Keratinocyte (primary cell): ENCODE measurements around the gene NBPF3. TPM values are rescaled to one million over a fixed set of nuclear protein-coding genes. Genes with fewer than 3 reads are reported as not detected.

ENCODE experiments used
- DNase-seq: peaks from one replicate; pipeline ENCODE4 v3.0.0-alpha.2; 2011; ENCODE audit warnings: low read depth, missing footprints, low spot score
- FAIRE-seq: peaks from 2 replicates; lab custom pipeline; 2011; peaks lifted over from hg19 to GRCh38; lab: Jason Lieb, UNC
- H2AFZ ChIP-seq: 2 replicates; pipeline ENCODE4 v1.6.0; 2012; ENCODE audit warnings: low read length, control low read depth, inconsistent platforms; ENCODE audit not compliant: control insufficient read depth
- H3K27ac ChIP-seq: 2 replicates; pipeline ENCODE4 v1.5.1; 2011; ENCODE audit warnings: low read length; ENCODE audit not compliant: control insufficient read depth, insufficient read depth
- H3K27me3 ChIP-seq: 3 replicates; pipeline ENCODE4 v1.6.0; 2011; ENCODE audit warnings: low read length; ENCODE audit not compliant: control insufficient read depth, insufficient read depth; ENCODE audit errors: extremely low read depth
- H3K36me3 ChIP-seq, 2 experiments: 2 replicates in 1 of 2; 3 replicates in 1 of 2; pipeline ENCODE4 v1.5.1; 2011; ENCODE audit warnings: low read length in 2 of 2, mild to moderate bottlenecking in 1 of 2; ENCODE audit not compliant: control insufficient read depth in 2 of 2, insufficient read depth in 2 of 2; ENCODE audit errors: extremely low read depth in 1 of 2
- H3K4me1 ChIP-seq: 3 replicates; pipeline ENCODE4 v1.5.1; 2011; ENCODE audit warnings: low read length; ENCODE audit not compliant: control insufficient read depth, insufficient read depth; ENCODE audit errors: extremely low read depth
- H3K4me2 ChIP-seq: 3 replicates; pipeline ENCODE4 v1.6.0; 2011; ENCODE audit warnings: low read depth, low read length; ENCODE audit not compliant: control insufficient read depth, insufficient read depth; ENCODE audit errors: extremely low read depth
- H3K4me3 ChIP-seq, 3 experiments: fragments of 200-600 bp in 1 of 3; sonication (generic) in 1 of 3; 2 replicates in 2 of 3; 3 replicates in 1 of 3; pipeline ENCODE4 v1.5.1; 2011 to 2016; ENCODE audit warnings: low read length in 3 of 3, mild to moderate bottlenecking in 3 of 3, control low read depth in 2 of 3, inconsistent platforms in 1 of 3, low read depth in 1 of 3, mixed read lengths in 1 of 3, mixed run types in 1 of 3, moderate library complexity in 1 of 3; ENCODE audit not compliant: control insufficient read depth in 2 of 3, insufficient read depth in 2 of 3; ENCODE audit errors: extremely low read depth in 1 of 3
- H3K79me2 ChIP-seq: 2 replicates; pipeline ENCODE4 v1.6.0; 2012; ENCODE audit warnings: low read length; ENCODE audit not compliant: control insufficient read depth, insufficient read depth
- H3K9ac ChIP-seq: 3 replicates; pipeline ENCODE4 v1.6.0; 2011; ENCODE audit warnings: low read length; ENCODE audit not compliant: control insufficient read depth, insufficient read depth; ENCODE audit errors: extremely low read depth
- H3K9me1 ChIP-seq: 3 replicates; pipeline ENCODE4 v1.6.0; 2011; ENCODE audit warnings: low read length; ENCODE audit not compliant: control insufficient read depth, insufficient read depth; ENCODE audit errors: extremely low read depth
- H3K9me3 ChIP-seq: 2 replicates; pipeline ENCODE4 v1.5.1; 2012; ENCODE audit warnings: low read depth, low read length; ENCODE audit not compliant: control insufficient read depth
- H4K20me1 ChIP-seq: 3 replicates; pipeline ENCODE4 v1.6.0; 2011; ENCODE audit warnings: low read length; ENCODE audit not compliant: control insufficient read depth, insufficient read depth; ENCODE audit errors: extremely low read depth
- EZH2 ChIP-seq: IDR thresholded peaks from one replicate; pipeline ENCODE4 v1.6.1; 2012; ENCODE audit warnings: inconsistent platforms, mild to moderate bottlenecking, low read length, moderate library complexity
- dilution Hi-C: fragments of 300-500 bp; cut with MboI; formaldehyde crosslinking; loops from one replicate; pipeline ENCODE4 v1.7.0; 2020; ENCODE audit warnings: low sequenced_read_pairs; ENCODE audit not compliant: extremely low pct_ligation_motif_present
- polyA plus RNA-seq, 5 experiments: library from polyadenylated mRNA; depleted of rRNA in 3 of 5; stranded (reverse) in 3 of 5; stranded (forward) in 1 of 5; unstranded in 1 of 5; fragments of >200 nt; gene quantifications; 1 replicate in 1 of 5; 2 replicates in 3 of 5; 3 replicates in 1 of 5; pipeline versions ENCODE4 v1.2.1 to v1.2.3, GENCODE V29; 2011 to 2012; ENCODE audit warnings: missing spikeins in 2 of 5, low read depth in 1 of 5, low replicate concordance in 1 of 5
- TF ChIP-seq, protein P1 (sequence below), 3 experiments: IDR thresholded peaks in 1 of 3; conservative IDR thresholded peaks in 1 of 3; optimal IDR thresholded peaks in 1 of 3; 2 replicates in 2 of 3; 3 replicates in 1 of 3; pipeline versions ENCODE3 to v1.5.1; 2011; ENCODE audit warnings: low read length in 3 of 3, mild to moderate bottlenecking in 3 of 3, moderate library complexity in 2 of 3, control low read depth in 1 of 3, inconsistent platforms in 1 of 3; ENCODE audit not compliant: insufficient read depth in 2 of 3; ENCODE audit errors: extremely low read depth in 1 of 3

The NBPF3 gene
- polyA plus RNA-seq, 1 donor (not counting 4 experiments of a cell fraction or from before 2014, with no cell fraction given) = 6.8 TPM

DNA sequence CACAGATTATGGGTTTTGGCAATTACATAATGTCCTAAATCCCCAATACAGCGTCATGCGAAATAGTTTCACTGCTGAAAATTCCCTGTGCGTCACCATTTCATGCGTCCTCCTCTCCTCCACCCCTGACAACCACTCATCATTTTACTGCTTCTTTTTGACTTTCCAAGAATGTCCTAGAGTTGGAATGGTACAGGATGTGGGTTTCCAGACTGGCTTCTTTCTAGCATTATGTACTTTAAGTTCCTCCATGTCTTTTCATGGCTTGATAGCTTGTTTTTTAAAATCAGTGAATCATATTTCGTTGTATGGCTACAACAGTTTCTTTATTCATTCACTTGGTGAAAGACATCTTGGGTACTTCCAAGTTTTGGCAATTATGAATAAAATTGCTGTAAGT, 7.4 kb downstream of the NBPF3 start:
- H3K4me1 ChIP-seq = peaks cover 3% of the 10 kb centered on the region
- no peaks in the 10 kb centered on the region for H3K9me3 ChIP-seq
- no peak overlapping the region for H3K9ac ChIP-seq
- no peaks in the 10 kb centered on the region for H3K9me1 ChIP-seq
- TF ChIP-seq EZH2 = no peak
- TF ChIP-seq, protein P1, sequence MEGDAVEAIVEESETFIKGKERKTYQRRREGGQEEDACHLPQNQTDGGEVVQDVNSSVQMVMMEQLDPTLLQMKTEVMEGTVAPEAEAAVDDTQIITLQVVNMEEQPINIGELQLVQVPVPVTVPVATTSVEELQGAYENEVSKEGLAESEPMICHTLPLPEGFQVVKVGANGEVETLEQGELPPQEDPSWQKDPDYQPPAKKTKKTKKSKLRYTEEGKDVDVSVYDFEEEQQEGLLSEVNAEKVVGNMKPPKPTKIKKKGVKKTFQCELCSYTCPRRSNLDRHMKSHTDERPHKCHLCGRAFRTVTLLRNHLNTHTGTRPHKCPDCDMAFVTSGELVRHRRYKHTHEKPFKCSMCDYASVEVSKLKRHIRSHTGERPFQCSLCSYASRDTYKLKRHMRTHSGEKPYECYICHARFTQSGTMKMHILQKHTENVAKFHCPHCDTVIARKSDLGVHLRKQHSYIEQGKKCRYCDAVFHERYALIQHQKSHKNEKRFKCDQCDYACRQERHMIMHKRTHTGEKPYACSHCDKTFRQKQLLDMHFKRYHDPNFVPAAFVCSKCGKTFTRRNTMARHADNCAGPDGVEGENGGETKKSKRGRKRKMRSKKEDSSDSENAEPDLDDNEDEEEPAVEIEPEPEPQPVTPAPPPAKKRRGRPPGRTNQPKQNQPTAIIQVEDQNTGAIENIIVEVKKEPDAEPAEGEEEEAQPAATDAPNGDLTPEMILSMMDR (optimal IDR thresholded peaks at IDR 0.05 in 1 of 3, IDR thresholded peaks at IDR 0.05 in 1 of 3, conservative IDR thresholded peaks at IDR 0.05 in 1 of 3; ENCODE audit: extremely low read depth in 1 of 3, insufficient read depth in 2 of 3, low read length in 3 of 3) = no peak
- DNase-seq = no peak
- no peak overlapping the region for H2AFZ ChIP-seq
- no peaks in the 10 kb centered on the region for H3K27me3 ChIP-seq
- H3K36me3 ChIP-seq = peaks cover 0 to 3% of the 10 kb centered on the region in 2 experiments
- dilution Hi-C loops = no loop called here
- no peak overlapping the region for H3K27ac ChIP-seq
- FAIRE-seq = no peak
- H3K79me2 ChIP-seq = peaks cover 9% of the 10 kb centered on the region
- no peaks in the 10 kb centered on the region for H4K20me1 ChIP-seq
- H3K4me2 ChIP-seq = no peak overlapping the region
- no peak overlapping the region for H3K4me3 ChIP-seq

DNA sequence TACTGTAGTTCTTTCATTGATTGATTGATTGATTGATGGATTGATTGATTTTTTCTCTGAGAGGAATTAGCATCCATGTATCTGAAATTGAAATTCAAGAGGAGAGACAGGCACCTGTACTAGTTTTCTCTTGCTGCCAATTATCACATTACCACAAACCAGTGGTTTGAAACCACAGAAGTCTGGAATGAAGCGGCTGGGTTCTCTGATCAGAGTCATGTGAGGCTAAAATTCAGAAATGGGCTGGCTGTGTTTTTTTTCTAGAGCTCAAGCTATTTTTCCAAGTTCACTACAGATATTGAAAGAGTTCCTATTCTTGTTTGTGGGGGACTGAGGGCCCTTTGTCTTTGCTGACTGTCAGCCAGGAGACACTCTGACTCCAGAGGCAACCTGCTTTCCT, 10.0 kb downstream of the NBPF3 start:
- DNase-seq = no peak
- Histone ChIP-seq H3K79me2 (no peaks in the 10 kb centered on the region), H3K4me2 (no peak overlapping the region), H3K36me3 (peaks cover 0 to 2% of the 10 kb centered on the region in 2 experiments), H3K9me1 (no peaks in the 10 kb centered on the region), H3K27ac (no peak overlapping the region), H3K27me3 (no peaks in the 10 kb centered on the region), H3K4me3 (no peak overlapping the region), H3K9me3 (no peaks in the 10 kb centered on the region), H2AFZ (no peak overlapping the region), H3K9ac (no peak overlapping the region), H4K20me1 (no peaks in the 10 kb centered on the region), H3K4me1 (peaks cover 9% of the 10 kb centered on the region)
- TF ChIP-seq, protein P1 (optimal IDR thresholded peaks at IDR 0.05 in 1 of 3, IDR thresholded peaks at IDR 0.05 in 1 of 3, conservative IDR thresholded peaks at IDR 0.05 in 1 of 3; ENCODE audit: extremely low read depth in 1 of 3, insufficient read depth in 2 of 3, low read length in 3 of 3) = no peak
- TF ChIP-seq EZH2 = no peak
- dilution Hi-C loops = no loop called here
- no peak for FAIRE-seq
